Erythroblast (primary cell): Measurements from ENCODE around the gene GBF1.

ENCODE experiments used
- GATA1 ChIP-seq: IDR thresholded peaks from 2 replicates; pipeline ENCODE4 v1.6.1; 2011; ENCODE audit warnings: low read depth, mild to moderate bottlenecking, control low read depth, low read length, moderate library complexity
- POLR2A ChIP-seq: IDR thresholded peaks from 2 replicates; pipeline ENCODE4 v1.6.1; 2011; ENCODE audit warnings: mild to moderate bottlenecking, low read length

GRCh38 chr10:102247734-102248133, 2.4 kb downstream of the GBF1 start:
- TF ChIP-seq POLR2A, result no peak
- no peak for TF ChIP-seq GATA1
